GM23338 (cell line): ENCODE measurements around the gene ARF1.

Experiments
- EZH2 ChIP-seq: fragments of 200-600 bp; sonication (generic); IDR thresholded peaks from one replicate; pipeline ENCODE4 v1.8.0; 2017; ENCODE audit warnings: antibody characterized with exemption, mild to moderate bottlenecking, low read depth; ENCODE audit not compliant: unreplicated experiment
- EZH2phosphoT487 ChIP-seq: fragments of 200-600 bp; sonication (generic); IDR thresholded peaks from one replicate; pipeline ENCODE4 v1.8.1; 2018; ENCODE audit warnings: antibody characterized with exemption; ENCODE audit not compliant: unreplicated experiment
- ZNF331 ChIP-seq: fragments of 250-450 bp; sonication (Bioruptor Pico); IDR thresholded peaks from 2 replicates; pipeline ENCODE4 v1.5.0; 2020; ENCODE audit warnings: low read depth, mild to moderate bottlenecking, moderate library complexity

DNA sequence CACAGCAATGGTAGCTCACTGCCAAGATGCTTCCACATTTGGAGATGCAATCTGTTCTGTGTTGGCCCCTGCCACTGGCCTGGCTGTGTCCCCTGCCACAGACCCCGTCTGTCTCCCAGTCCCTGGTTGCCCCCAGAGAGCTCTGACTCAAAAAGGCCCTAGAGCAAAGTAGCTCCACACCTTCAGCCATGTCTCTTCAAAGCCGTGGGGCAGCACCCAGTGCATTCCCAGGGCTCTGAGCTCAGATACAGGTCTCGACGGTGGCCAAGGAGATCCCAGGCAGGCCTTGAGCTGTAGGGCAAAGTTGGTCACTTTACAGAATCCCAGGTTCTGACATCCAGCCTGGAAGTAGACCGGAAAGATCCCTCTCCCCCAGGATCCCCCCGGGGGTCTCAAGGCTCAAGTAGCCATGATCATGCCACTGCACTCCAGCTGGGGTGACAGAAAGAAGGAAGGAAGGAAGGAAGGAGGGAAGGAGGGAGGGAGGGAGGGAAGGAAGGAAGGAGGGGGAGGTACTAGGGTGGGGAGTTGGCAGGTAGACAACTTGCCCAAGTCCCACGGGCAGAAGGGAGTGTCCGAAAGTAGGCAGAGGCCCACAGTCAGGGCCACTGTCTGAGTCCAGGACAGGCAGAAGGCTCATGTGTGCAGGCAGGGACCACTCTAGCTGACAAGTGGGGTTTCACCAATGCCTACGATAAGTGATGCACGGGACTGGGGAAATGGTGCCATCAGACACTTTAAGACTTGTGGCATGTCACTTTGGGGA is 4.8 kb upstream of the ARF1 start:
- TF ChIP-seq EZH2 (no peak), EZH2phosphoT487 (no peak), ZNF331 (CRISPR knock-in tag) (no peak)
